ENCODE results near the gene RABL6. TPM values are rescaled to one million over a fixed set of nuclear protein-coding genes. Genes with fewer than 3 reads are reported as not detected.

Gene RABL6
- total RNA-seq, 2 donors from 2014 or later: 126 to 163 TPM

DNA sequence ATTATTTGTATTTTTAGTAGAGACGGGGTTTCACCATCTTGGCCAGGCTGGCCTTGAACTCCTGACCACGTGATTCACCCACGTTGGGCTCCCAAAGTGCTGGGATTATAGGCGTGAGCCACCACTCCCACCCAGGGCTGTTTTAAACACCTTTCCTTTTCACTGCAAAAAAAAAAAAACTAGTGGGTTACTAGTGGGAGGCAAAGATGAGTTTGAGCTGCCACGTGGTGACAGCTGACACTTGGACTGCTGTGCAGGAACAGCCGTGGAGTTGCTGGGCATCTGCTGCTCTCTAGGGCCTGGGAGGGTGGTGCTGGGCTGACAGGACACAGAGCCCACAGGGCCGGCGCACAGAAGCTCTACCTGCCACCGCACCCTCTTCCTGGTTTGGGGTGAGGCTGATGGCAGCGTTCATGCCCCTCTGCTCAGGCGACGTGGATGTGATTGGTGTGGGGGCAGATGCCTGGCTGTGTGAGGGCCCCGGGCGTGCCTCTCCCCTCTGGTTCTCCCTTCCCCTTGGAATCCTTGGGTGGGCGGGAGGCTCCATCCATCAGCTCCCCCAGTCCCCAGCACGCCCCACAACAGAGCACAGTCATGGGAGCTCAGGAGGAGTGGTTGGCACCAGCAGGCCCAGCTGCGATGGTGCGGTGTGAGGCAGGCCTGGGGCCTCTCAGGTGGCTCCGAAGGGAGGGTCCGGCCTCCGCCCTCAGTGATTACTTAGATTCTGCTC is 16.9 kb downstream of the RABL6 start:
- no peak for DNase-seq
- no peak overlapping the region for H3K27ac ChIP-seq

DNA sequence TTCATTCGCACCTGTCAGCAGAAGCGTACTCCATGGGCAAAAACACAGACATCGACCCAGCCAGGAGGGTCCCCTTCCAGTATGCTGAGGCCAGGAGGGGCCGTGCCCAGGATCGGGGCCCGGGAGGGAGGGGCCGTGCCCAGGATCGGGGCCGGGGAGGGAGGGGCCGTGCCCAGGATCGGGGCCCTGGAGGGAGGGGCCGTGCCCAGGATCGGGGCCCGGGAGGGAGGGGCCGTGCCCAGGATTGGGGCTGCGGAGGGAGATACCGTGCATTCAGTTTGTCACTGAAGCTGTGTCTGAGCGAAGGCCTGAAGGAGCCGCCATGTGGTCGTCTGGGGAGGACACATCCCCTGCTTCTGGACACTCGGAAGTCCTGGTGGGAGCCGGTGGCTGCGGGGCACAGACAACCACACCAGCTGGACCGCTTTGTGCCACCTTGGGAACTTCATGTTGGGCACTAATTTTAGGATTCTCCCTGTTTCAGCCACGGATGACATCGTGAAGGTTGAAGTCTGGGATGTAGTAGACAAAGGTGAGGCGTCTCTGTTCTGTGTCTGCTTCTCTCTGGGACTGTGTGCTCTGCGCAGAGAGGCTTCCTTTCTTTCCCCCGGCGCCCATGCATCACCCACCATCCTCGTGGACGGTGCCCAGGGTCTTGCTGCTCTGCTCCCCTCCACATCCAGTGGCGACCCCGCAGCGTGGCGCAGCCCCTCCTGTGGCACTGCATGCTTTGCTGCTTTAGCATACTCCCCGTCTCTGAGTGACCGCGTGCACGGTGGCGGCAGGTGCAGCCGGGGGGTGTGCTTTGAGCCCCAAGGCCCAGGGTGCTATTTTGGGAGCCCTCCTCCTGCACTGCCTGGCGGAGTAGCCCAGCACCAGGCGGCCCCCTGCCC is 17.8 kb downstream of the RABL6 start:
- intact Hi-C loops (cut with DNase I): no loop called here
- Histone ChIP-seq H3K27me3 (no peaks in the 10 kb centered on the region), H3K4me1 (no peaks in the 10 kb centered on the region), H3K9ac (ENCODE audit: low read depth in 2 of 2, low read length in 2 of 2) (no peak overlapping the region), H3K4me3 (no peak overlapping the region), H3K9me3 (no peaks in the 10 kb centered on the region), H3K36me3 (peaks cover 12% of the 10 kb centered on the region), H3K27ac (no peak overlapping the region)
- DNase-seq: no peak
- TF ChIP-seq, protein P1, sequence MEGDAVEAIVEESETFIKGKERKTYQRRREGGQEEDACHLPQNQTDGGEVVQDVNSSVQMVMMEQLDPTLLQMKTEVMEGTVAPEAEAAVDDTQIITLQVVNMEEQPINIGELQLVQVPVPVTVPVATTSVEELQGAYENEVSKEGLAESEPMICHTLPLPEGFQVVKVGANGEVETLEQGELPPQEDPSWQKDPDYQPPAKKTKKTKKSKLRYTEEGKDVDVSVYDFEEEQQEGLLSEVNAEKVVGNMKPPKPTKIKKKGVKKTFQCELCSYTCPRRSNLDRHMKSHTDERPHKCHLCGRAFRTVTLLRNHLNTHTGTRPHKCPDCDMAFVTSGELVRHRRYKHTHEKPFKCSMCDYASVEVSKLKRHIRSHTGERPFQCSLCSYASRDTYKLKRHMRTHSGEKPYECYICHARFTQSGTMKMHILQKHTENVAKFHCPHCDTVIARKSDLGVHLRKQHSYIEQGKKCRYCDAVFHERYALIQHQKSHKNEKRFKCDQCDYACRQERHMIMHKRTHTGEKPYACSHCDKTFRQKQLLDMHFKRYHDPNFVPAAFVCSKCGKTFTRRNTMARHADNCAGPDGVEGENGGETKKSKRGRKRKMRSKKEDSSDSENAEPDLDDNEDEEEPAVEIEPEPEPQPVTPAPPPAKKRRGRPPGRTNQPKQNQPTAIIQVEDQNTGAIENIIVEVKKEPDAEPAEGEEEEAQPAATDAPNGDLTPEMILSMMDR (IDR thresholded peaks at IDR 0.05): no peak

More for the DNA sequence above, 16.9 kb downstream of the RABL6 start:
- Histone ChIP-seq H3K27me3 (no peaks in the 10 kb centered on the region), H3K36me3 (peaks cover 3% of the 10 kb centered on the region), H3K9me3 (no peaks in the 10 kb centered on the region), H3K4me1 (no peaks in the 10 kb centered on the region), H3K9ac (ENCODE audit: low read depth in 2 of 2, low read length in 2 of 2) (no peak overlapping the region), H3K4me3 (no peak overlapping the region)
- TF ChIP-seq, protein P1 (IDR thresholded peaks at IDR 0.05): no peak
- intact Hi-C loops (cut with DNase I): no loop called here

DNA sequence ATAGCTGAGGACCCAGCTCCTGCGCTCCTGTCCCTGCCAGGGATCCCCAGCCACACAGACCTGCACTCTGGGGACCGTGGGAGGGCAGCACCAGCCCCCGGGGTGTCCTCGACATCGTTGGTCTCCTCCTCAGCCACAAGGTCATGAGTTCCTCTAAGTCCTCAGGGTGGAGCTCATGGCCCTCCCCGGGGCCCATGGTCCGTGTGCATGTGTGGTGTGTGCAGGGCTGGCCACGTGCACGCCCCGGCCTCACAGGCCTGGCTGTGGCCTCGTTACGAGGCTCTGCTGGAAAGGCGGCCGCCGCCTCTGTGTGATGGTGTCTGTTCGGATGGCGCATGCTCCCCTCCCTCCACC is 18.4 kb downstream of the RABL6 start:
- Histone ChIP-seq H3K4me3 (no peak overlapping the region), H3K36me3 (peaks cover 12% of the 10 kb centered on the region), H3K9ac (ENCODE audit: low read depth in 2 of 2, low read length in 2 of 2) (no peak overlapping the region), H3K27ac (no peak overlapping the region), H3K9me3 (no peaks in the 10 kb centered on the region), H3K27me3 (no peaks in the 10 kb centered on the region), H3K4me1 (no peaks in the 10 kb centered on the region)
- intact Hi-C loops (cut with DNase I): no loop called here
- TF ChIP-seq, protein P1 (IDR thresholded peaks at IDR 0.05): no peak
- DNase-seq: no peak

DNA sequence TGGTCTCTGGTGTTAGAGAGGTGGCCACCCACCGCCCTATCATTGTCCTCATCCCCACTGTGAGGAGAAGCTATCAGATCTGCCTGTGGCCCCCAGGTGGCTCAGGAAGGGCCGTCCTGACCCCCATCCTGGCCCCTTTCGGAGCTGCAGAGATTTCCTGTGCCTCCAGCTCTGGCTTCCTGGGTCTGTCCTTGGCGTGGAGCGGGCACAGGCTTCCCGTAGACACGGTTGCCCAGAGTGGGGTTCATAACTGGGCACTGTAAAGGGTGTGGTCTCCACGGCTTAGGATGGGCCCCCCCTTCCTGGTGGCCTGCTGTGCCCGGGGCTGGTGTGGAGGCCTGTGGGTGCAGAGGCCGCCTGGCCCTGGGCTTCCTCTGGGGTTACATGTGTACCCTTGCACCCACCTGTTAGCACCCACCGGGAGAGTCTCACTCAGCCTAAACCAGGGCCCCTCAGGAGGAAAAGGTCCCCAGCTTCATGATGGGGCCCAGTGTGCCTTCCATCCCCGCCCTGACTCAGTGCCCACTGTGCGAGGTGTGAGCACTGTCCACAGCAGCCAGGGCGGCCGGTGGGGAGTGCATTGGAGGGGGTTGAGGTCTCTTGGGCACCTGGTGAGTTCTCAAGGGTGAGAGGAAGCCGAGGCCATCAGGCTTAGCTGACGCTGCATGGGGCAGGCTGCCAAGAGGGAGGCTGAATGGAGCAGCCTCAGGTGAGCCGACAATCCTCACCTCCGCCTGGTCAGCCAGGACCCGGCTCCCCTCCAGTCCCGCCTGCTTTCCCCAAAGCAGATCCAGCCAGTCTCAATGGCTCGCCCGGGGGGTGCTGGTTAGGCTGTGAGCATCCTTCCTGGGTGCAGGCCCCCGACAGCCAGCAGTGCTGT is 19.2 kb downstream of the RABL6 start:
- Histone ChIP-seq H3K27me3 (no peaks in the 10 kb centered on the region), H3K27ac (no peak overlapping the region), H3K4me3 (no peak overlapping the region), H3K4me1 (no peaks in the 10 kb centered on the region), H3K9me3 (no peaks in the 10 kb centered on the region), H3K36me3 (peaks cover 13% of the 10 kb centered on the region), H3K9ac (ENCODE audit: low read depth in 2 of 2, low read length in 2 of 2) (no peak overlapping the region)
- intact Hi-C loops (cut with DNase I): no loop called here
- DNase-seq: no peak
- TF ChIP-seq, protein P1 (IDR thresholded peaks at IDR 0.05): no peak
